ENCODE measurements around the gene RAB40A.
"Not testable (repeated sequence)": the region's sequence is repeated elsewhere in the genome, so short reads cannot be mapped to it uniquely, and the experiment has no call there.

The RAB40A gene

GRCh38 chrX:103461156-103461555 lies 58.1 kb downstream of the RAB40A start:
- no peak for DNase-seq (ENCODE audit: low spot score)

- DNase-seq (ENCODE audit: low spot score) = not testable (repeated sequence)
Observed at GRCh38 chrX:103460001-103460755, 59.1 kb downstream of the RAB40A start.

DNA sequence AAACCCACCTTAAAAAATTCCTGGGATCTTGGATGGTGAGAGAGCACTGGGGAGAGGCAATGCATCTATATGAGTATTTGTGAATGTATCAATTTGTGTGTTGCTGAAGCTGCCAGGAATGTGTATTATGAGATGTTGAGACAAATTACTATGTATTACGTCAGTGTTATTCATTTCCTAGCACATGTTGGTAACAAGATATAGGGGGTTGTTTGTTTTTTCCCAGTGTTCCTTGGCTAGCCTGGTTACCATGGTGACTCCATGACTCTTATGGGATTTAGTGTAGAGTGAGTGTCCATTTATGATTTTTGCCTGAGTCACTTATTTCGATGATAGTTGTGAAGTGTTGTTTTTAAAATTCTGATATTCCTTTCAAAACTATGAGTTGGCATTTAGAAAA lies 65.6 kb downstream of the RAB40A start:
- DNase-seq (ENCODE audit: low spot score) = no peak
